Neural crest cell (in vitro differentiated cells): ENCODE data around the gene SNAPC2. TPM values are rescaled to one million over a fixed set of nuclear protein-coding genes. Genes with fewer than 3 reads are reported as not detected.

Experiments
- DNase-seq: peaks from one replicate; pipeline ENCODE4 v3.0.0; 2021; ENCODE audit warnings: low read depth, mixed read lengths, low spot score
- H3K27ac Mint-ChIP-seq: one replicate; pipeline ENCODE4 v1.8.0; 2021; ENCODE audit warnings: mild to moderate bottlenecking, mixed read lengths; ENCODE audit not compliant: unreplicated experiment
- H3K27me3 Mint-ChIP-seq: 2 replicates; pipeline ENCODE4 v1.8.0; 2021; ENCODE audit warnings: low read depth, mild to moderate bottlenecking, mixed read lengths
- H3K36me3 Mint-ChIP-seq: 2 replicates; pipeline ENCODE4 v1.8.0; 2021; ENCODE audit warnings: low read depth, mild to moderate bottlenecking, mixed read lengths
- H3K4me1 Mint-ChIP-seq: 2 replicates; pipeline ENCODE4 v1.8.0; 2021; ENCODE audit warnings: mixed read lengths
- H3K4me3 Mint-ChIP-seq: one replicate; pipeline ENCODE4 v1.8.0; 2021; ENCODE audit warnings: mild to moderate bottlenecking, mixed read lengths
- H3K9me3 Mint-ChIP-seq: 2 replicates; pipeline ENCODE4 v1.8.0; 2021; ENCODE audit warnings: mixed read lengths
- CTCF ChIP-seq: fragments of 200-600 bp; sonication (generic); conservative IDR thresholded peaks from 2 replicates; pipeline ENCODE4 v1.5.0; 2021; ENCODE audit warnings: antibody characterized with exemption, mild to moderate bottlenecking
- total RNA-seq: library from RNA; stranded (reverse); gene quantifications from 2 replicates; pipeline ENCODE4 v1.2.1, GENCODE V29; 2021

SNAPC2 gene
- total RNA-seq, 1 donor from 2014 or later, result 19.1 TPM

GRCh38 chr19:7970716-7971448, 50.7 kb downstream of the SNAPC2 start:
- peak; percentile 77 for TF ChIP-seq CTCF
- Mint-ChIP-seq H3K27me3 (no peaks in the 10 kb centered on the region), H3K27ac (no peak overlapping the region), H3K4me1 (peaks cover 4% of the 10 kb centered on the region), H3K36me3 (peaks cover 16% of the 10 kb centered on the region), H3K4me3 (no peak overlapping the region), H3K9me3 (no peaks in the 10 kb centered on the region)
- DNase-seq, result peak; percentile 65

GRCh38 chr19:7971553-7972520, 51.7 kb downstream of the SNAPC2 start:
- H3K36me3 Mint-ChIP-seq, result peaks cover 13% of the 10 kb centered on the region

More at GRCh38 chr19:7971553-7972520, 51.7 kb downstream of the SNAPC2 start:
- H3K4me1 Mint-ChIP-seq, result peaks cover 4% of the 10 kb centered on the region
- no peak for TF ChIP-seq CTCF
- H3K27me3 Mint-ChIP-seq, result no peaks in the 10 kb centered on the region
- H3K9me3 Mint-ChIP-seq, result no peaks in the 10 kb centered on the region
- no peak overlapping the region for H3K4me3 Mint-ChIP-seq
- no peak for DNase-seq
- H3K27ac Mint-ChIP-seq, result no peak overlapping the region

Other genes starting within 250 kb of the SNAPC2 start
- gene MCEMP1, start 243.2 kb upstream of the SNAPC2 start, total RNA-seq, result not detected in 2 replicates
- gene TRAPPC5, start 239.5 kb upstream of the SNAPC2 start, total RNA-seq, result 83.8 and 87.2 TPM in 2 replicates
- gene FCER2, start 218.2 kb upstream of the SNAPC2 start, total RNA-seq, result not detected in 2 replicates
- not detected in 2 replicates for gene CLEC4G, start 188.2 kb upstream of the SNAPC2 start, total RNA-seq
- not detected in 2 replicates for gene CD209, start 172.8 kb upstream of the SNAPC2 start, total RNA-seq
- gene CLEC4M, start 157.1 kb upstream of the SNAPC2 start, total RNA-seq, result not detected in 2 replicates
- gene EVI5L, start 90.1 kb upstream of the SNAPC2 start, total RNA-seq, result 17.8 and 19.5 TPM in 2 replicates
- 20.9 and 21.8 TPM in 2 replicates for gene PRR36, start 45.9 kb upstream of the SNAPC2 start, total RNA-seq
- gene LRRC8E, start 31.8 kb upstream of the SNAPC2 start, total RNA-seq, result 0.51 and 1.0 TPM in 2 replicates
- gene MAP2K7, start 16.5 kb upstream of the SNAPC2 start, total RNA-seq, result 48.1 and 50.7 TPM in 2 replicates
- 0.32 and 0.44 TPM in 2 replicates for gene TGFBR3L, start 5.5 kb upstream of the SNAPC2 start, total RNA-seq
- gene CTXN1, start 5.8 kb downstream of the SNAPC2 start, total RNA-seq, result 129 and 130 TPM in 2 replicates
- 95.9 and 97.6 TPM in 2 replicates for gene TIMM44, start 23.3 kb downstream of the SNAPC2 start, total RNA-seq
- 209 and 211 TPM in 2 replicates for gene ELAVL1, start 85.3 kb downstream of the SNAPC2 start, total RNA-seq
- not detected in 2 replicates for gene CCL25, start 132.4 kb downstream of the SNAPC2 start, total RNA-seq
- 12.8 and 13.9 TPM in 2 replicates for gene FBN3, start 229.3 kb downstream of the SNAPC2 start, total RNA-seq